Fibroblast of pulmonary artery (primary cell): ENCODE measurements around the gene PGBD1.
A peak's percentile ranks its signal among the peaks of the same experiment; 100 is the strongest.

Experiments
- DNase-seq: peaks from one replicate; pipeline ENCODE4 v3.0.0-alpha.2; 2010; ENCODE audit warnings: low read depth
- H3K4me3 ChIP-seq: replicated peaks from 2 replicates; pipeline ENCODE4 v1.5.1; 2011; ENCODE audit warnings: low read depth, mild to moderate bottlenecking, control low read depth, low read length, moderate library complexity
- CTCF ChIP-seq: IDR thresholded peaks from 2 replicates; pipeline ENCODE4 v1.5.1; 2011; ENCODE audit warnings: mild to moderate bottlenecking, control low read depth, low read length, inconsistent platforms; ENCODE audit errors: missing control alignments

The PGBD1 gene

GRCh38 chr6:28245206-28245941 is 36.0 kb upstream of the PGBD1 start:
- DNase-seq = no peak
- TF ChIP-seq CTCF = no peak
- H3K4me3 ChIP-seq = no peak overlapping the region

GRCh38 chr6:28248916-28249315 is 32.5 kb upstream of the PGBD1 start:
- H3K4me3 ChIP-seq = no peak overlapping the region
- DNase-seq = no peak
- TF ChIP-seq CTCF = no peak

- no peak for DNase-seq
- TF ChIP-seq CTCF = no peak
- H3K4me3 ChIP-seq = peak overlapping the region; percentile 80
Observed at GRCh38 chr6:28250747-28251146, 30.6 kb upstream of the PGBD1 start.

GRCh38 chr6:28251661-28252008 is 29.7 kb upstream of the PGBD1 start:
- DNase-seq = peak; percentile 11
- no peak for TF ChIP-seq CTCF
- H3K4me3 ChIP-seq = peak overlapping the region; percentile 80

GRCh38 chr6:28252009-28252975 is 29.1 kb upstream of the PGBD1 start, which contains the start of gene ZKSCAN4:
Gene ZKSCAN4, minus strand, starts transcription at chr6:28252269. Its CDS starts 289 bp downstream, at chr6:28251980.
- TF ChIP-seq CTCF = no peak
- H3K4me3 ChIP-seq = peak within 1 kb of the TSS; percentile 80
- peak; percentile 96 for DNase-seq

GRCh38 chr6:28254121-28254519 is 27.3 kb upstream of the PGBD1 start:
- TF ChIP-seq CTCF = no peak
- no peak for DNase-seq
- H3K4me3 ChIP-seq = no peak overlapping the region
